ENCODE data around the gene SLC8A1. TPM values are rescaled to one million over a fixed set of nuclear protein-coding genes. Genes with fewer than 3 reads are reported as not detected.

SLC8A1 gene
- total RNA-seq, 2 experiments from 2014 or later = 0.44 to 1.1 TPM

DNA sequence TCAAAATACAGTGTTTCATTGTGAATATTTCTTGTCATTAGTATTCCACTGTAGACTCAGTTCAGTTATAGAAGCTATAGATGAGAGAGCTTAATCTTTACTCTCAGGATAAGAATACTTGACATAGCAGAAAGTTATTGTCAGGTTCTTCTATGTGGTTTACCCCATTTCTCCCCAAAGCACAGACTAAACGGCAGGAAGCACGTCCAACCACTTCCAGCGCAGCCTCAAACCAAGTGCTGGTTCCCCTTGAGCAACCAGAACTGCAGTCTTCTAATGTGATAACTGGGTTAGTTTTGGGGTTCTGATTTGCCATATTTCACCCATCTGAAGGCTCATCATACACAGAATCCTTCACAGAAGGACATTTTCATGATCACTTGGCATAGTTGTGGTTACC is 324.7 kb downstream of the SLC8A1 start:
- no peaks in the 10 kb centered on the region for H3K9me3 Mint-ChIP-seq (ENCODE audit: low read depth)
- no peaks in the 10 kb centered on the region for H3K36me3 Mint-ChIP-seq
- H3K4me3 Mint-ChIP-seq = no peak overlapping the region
- ATAC-seq = no peak
- CTCF ChIA-PET = no interaction called here
- DNase-seq = peak; percentile 46
- no peaks in the 10 kb centered on the region for H3K4me1 Mint-ChIP-seq
- no peaks in the 10 kb centered on the region for H3K27me3 Mint-ChIP-seq
- H3K27ac Mint-ChIP-seq = no peak overlapping the region

DNA sequence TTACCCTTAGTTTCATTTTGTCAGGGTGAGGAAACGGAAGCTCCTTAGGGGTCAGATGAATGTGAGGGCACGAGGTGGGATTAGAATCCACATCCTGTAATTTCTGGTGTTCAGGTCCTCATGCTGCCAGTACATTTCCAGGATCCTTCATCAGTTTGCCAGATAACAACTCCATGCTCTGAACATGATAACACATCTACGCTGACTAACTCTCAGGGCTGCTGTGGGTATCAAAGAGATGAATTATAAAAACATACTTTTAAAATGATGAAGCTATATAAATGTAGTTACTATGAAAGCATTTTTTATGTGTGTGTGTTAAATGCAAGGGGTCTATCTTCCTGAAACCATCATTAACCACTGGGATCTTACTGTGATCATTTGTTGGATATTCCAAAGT is 325.9 kb downstream of the SLC8A1 start:
- no peak overlapping the region for H3K4me3 Mint-ChIP-seq
- H3K27ac Mint-ChIP-seq = no peak overlapping the region
- H3K4me1 Mint-ChIP-seq = no peaks in the 10 kb centered on the region
- H3K27me3 Mint-ChIP-seq = no peaks in the 10 kb centered on the region
- H3K9me3 Mint-ChIP-seq (ENCODE audit: low read depth) = no peaks in the 10 kb centered on the region
- H3K36me3 Mint-ChIP-seq = no peaks in the 10 kb centered on the region
- DNase-seq (no peak), ATAC-seq (no peak)
- CTCF ChIA-PET = interaction anchor here (0.6 kb wide), 1 partner anchor 14 kb away, joined by 3 read pairs; no protein-coding TSS in a partner anchor

DNA sequence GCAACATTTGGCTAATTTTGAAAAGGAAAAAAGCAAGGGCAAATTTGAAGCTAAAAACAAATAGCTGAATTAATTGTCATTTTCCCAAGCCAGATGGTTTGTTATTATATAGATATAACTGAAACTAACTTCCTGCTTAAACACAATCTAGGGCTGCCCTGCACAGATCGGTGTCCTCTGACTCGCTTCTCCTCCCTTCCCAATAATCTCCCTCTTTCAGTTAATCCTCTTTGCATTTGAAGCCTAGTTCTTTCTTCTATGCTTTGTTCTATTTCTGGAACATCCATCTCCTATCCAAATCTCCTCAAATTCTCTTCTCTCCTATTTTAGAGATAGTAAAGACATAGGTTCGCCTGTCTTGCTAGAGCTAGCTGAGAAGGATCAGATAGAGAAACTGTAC is 328.1 kb downstream of the SLC8A1 start:
- no peaks in the 10 kb centered on the region for H3K36me3 Mint-ChIP-seq
- no peak overlapping the region for H3K4me3 Mint-ChIP-seq
- no peak overlapping the region for H3K27ac Mint-ChIP-seq
- CTCF ChIA-PET = no interaction called here
- no peak for DNase-seq
- no peaks in the 10 kb centered on the region for H3K9me3 Mint-ChIP-seq (ENCODE audit: low read depth)
- H3K4me1 Mint-ChIP-seq = no peaks in the 10 kb centered on the region
- ATAC-seq = no peak
- H3K27me3 Mint-ChIP-seq = no peaks in the 10 kb centered on the region

DNA sequence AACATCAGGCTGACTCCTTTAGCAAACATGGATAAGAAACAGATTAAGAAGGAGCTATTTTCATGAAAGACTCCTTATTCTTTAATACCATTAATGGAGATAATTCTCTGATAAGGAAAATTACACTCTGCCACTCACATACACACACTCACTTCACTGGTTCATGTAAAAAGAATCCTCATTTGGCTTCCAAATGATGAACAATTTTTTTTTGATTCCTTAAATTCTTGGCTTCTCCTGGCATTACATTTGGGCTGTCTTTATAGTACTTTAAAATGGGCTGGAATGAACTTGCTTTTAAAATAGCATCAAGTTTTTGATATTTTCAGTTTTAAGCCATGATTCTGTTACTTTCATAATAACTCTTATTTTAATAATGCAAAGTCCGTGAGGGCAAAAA is 328.6 kb downstream of the SLC8A1 start:
- DNase-seq (no peak), ATAC-seq (no peak)
- Mint-ChIP-seq H3K4me3 (no peak overlapping the region), H3K9me3 (ENCODE audit: low read depth) (no peaks in the 10 kb centered on the region), H3K27me3 (no peaks in the 10 kb centered on the region), H3K27ac (no peak overlapping the region), H3K36me3 (no peaks in the 10 kb centered on the region), H3K4me1 (no peaks in the 10 kb centered on the region)
- CTCF ChIA-PET = no interaction called here

- no peak overlapping the region for H3K27ac Mint-ChIP-seq
- DNase-seq (no peak), ATAC-seq (no peak)
- H3K4me3 Mint-ChIP-seq = no peak overlapping the region
- no peaks in the 10 kb centered on the region for H3K27me3 Mint-ChIP-seq
- H3K4me1 Mint-ChIP-seq = no peaks in the 10 kb centered on the region
- no peaks in the 10 kb centered on the region for H3K36me3 Mint-ChIP-seq
- H3K9me3 Mint-ChIP-seq (ENCODE audit: low read depth) = no peaks in the 10 kb centered on the region
- CTCF ChIA-PET = no interaction called here
Measured at GRCh38 chr2:40120957-40121356, 330.9 kb downstream of the SLC8A1 start.

- no peak overlapping the region for H3K27ac Mint-ChIP-seq
- H3K4me3 Mint-ChIP-seq = no peak overlapping the region
- DNase-seq (no peak), ATAC-seq (no peak)
- no peaks in the 10 kb centered on the region for H3K4me1 Mint-ChIP-seq
- CTCF ChIA-PET = no interaction called here
- H3K36me3 Mint-ChIP-seq = no peaks in the 10 kb centered on the region
- no peaks in the 10 kb centered on the region for H3K9me3 Mint-ChIP-seq (ENCODE audit: low read depth)
- H3K27me3 Mint-ChIP-seq = no peaks in the 10 kb centered on the region
Measured at GRCh38 chr2:40120026-40120425, 331.9 kb downstream of the SLC8A1 start.

DNA sequence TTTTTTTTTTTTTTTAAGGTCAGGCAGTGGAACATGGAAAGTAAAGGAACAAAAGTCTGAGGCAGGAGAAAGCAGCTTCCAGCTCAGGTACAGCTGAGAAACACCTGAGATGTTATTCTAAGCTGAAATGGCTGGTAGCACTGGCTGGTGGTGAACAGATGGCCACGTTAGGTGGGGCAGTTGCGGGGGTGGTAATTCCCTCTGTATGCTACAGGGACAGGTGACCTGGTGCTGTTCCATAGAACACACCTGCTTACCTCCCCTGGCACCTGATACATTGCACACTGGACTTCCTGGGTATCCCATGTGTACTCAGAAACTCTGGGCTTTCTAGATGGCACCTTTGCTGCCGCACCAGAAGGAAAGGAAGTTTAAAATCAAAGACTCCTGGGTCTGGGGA is 333.3 kb downstream of the SLC8A1 start:
- no peak overlapping the region for H3K4me3 Mint-ChIP-seq
- no peak overlapping the region for H3K27ac Mint-ChIP-seq
- CTCF ChIA-PET = no interaction called here
- no peaks in the 10 kb centered on the region for H3K27me3 Mint-ChIP-seq
- no peaks in the 10 kb centered on the region for H3K36me3 Mint-ChIP-seq
- ATAC-seq (no peak), DNase-seq (no peak)
- no peaks in the 10 kb centered on the region for H3K9me3 Mint-ChIP-seq (ENCODE audit: low read depth)
- H3K4me1 Mint-ChIP-seq = no peaks in the 10 kb centered on the region

DNA sequence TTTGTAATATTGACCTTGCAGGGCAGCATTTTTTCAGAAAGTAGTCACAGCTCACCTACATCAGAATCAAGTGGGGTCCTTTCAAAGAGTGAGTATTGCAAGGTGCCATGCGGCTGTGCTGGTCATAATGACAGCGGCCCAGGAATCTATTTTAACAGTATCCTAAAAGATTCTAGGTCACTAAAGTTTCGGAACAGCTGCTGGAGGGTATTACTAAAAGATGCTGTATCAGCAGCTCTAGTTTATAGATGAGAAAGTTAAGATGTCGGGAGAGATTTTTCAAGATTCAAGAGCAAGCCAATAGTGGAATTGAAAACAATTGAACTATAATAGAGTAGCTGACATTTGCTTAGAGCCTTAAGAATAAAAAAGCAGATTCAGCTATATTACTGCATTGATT is 336.0 kb downstream of the SLC8A1 start:
- CTCF ChIA-PET = no interaction called here
- Mint-ChIP-seq H3K27ac (no peak overlapping the region), H3K36me3 (no peaks in the 10 kb centered on the region), H3K9me3 (ENCODE audit: low read depth) (no peaks in the 10 kb centered on the region), H3K4me1 (no peaks in the 10 kb centered on the region), H3K4me3 (no peak overlapping the region), H3K27me3 (no peaks in the 10 kb centered on the region)
- DNase-seq = no peak
- ATAC-seq = no peak

DNA sequence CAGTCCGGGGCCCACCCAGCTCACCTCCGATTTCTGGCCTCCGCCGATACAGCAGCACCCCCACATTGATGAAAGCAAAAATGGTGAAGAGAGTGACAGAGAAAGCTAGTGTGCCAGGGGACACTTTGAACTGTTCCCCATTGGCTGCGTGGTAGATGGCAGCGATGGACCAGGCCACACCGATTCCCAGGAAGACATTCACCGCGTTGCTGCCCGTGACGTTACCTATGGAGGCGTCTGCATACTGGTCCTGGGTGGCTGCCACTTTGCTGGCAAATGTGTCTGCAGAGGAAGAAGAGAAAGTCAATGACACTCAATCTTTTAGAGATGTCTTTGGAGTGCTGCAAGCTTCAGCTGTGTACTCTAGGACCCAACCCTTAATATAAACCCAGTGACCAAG is 336.5 kb downstream of the SLC8A1 start:
- no peaks in the 10 kb centered on the region for H3K4me1 Mint-ChIP-seq
- no peak overlapping the region for H3K27ac Mint-ChIP-seq
- no peak overlapping the region for H3K4me3 Mint-ChIP-seq
- ATAC-seq (no peak), DNase-seq (no peak)
- CTCF ChIA-PET = no interaction called here
- no peaks in the 10 kb centered on the region for H3K27me3 Mint-ChIP-seq
- no peaks in the 10 kb centered on the region for H3K36me3 Mint-ChIP-seq
- no peaks in the 10 kb centered on the region for H3K9me3 Mint-ChIP-seq (ENCODE audit: low read depth)

GRCh38 chr2:40113997-40114396 is 337.9 kb downstream of the SLC8A1 start:
- Mint-ChIP-seq H3K4me3 (no peak overlapping the region), H3K36me3 (no peaks in the 10 kb centered on the region), H3K4me1 (no peaks in the 10 kb centered on the region), H3K9me3 (ENCODE audit: low read depth) (no peaks in the 10 kb centered on the region), H3K27ac (no peak overlapping the region), H3K27me3 (no peaks in the 10 kb centered on the region)
- ATAC-seq (no peak), DNase-seq (no peak)
- CTCF ChIA-PET = no interaction called here

DNA sequence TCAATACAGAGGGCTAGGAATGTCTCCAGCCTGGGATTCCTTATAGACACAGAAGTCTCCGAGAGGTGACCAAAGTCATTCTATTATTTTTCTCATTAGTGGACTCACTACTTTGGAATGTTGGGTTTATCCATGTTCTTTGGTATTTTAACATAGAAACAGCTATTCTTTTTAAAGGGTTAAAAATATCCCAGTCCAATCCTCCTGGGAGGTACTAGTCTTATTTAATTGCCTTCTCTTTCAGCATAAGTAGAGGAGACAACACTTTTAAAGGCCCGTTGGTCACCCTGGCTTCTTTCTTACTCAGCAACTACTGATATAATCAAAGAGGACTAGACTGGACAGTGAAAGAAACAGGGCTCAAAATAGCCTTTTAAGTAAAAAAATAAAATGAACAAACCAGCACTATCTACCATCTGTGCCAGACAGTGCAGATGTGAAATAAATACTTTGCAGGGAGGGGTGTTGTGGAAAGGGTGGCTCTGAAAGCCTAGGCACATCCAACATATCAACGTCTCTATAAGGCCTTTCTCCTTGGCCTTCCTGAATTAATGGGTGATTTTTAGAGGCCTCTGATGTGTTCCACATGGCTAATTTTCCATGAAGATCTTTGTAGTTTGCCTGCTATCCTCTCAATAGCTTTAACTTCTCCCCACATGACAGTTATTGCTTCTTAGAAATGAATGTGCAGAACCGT is 338.5 kb downstream of the SLC8A1 start:
- no peaks in the 10 kb centered on the region for H3K4me1 Mint-ChIP-seq
- no peak overlapping the region for H3K27ac Mint-ChIP-seq
- H3K4me3 Mint-ChIP-seq = no peak overlapping the region
- H3K9me3 Mint-ChIP-seq (ENCODE audit: low read depth) = no peaks in the 10 kb centered on the region
- no peaks in the 10 kb centered on the region for H3K27me3 Mint-ChIP-seq
- ATAC-seq (no peak), DNase-seq (no peak)
- CTCF ChIA-PET = interaction anchor here (1.2 kb wide), 1 partner anchor 13 kb away, joined by 5 read pairs; no protein-coding TSS in a partner anchor
- no peaks in the 10 kb centered on the region for H3K36me3 Mint-ChIP-seq

GRCh38 chr2:40109381-40109780 is 342.5 kb downstream of the SLC8A1 start:
- Mint-ChIP-seq H3K36me3 (no peaks in the 10 kb centered on the region), H3K27ac (no peak overlapping the region), H3K4me3 (no peak overlapping the region), H3K27me3 (no peaks in the 10 kb centered on the region), H3K4me1 (no peaks in the 10 kb centered on the region), H3K9me3 (ENCODE audit: low read depth) (no peaks in the 10 kb centered on the region)
- CTCF ChIA-PET = no interaction called here
- no peak for DNase-seq
- no peak for ATAC-seq

- Mint-ChIP-seq H3K27ac (no peak overlapping the region), H3K36me3 (no peaks in the 10 kb centered on the region), H3K9me3 (ENCODE audit: low read depth) (no peaks in the 10 kb centered on the region), H3K4me1 (no peaks in the 10 kb centered on the region), H3K27me3 (no peaks in the 10 kb centered on the region), H3K4me3 (no peak overlapping the region)
- CTCF ChIA-PET = no interaction called here
- no peak for ATAC-seq
- no peak for DNase-seq
Measured at GRCh38 chr2:40108851-40109250, 343.0 kb downstream of the SLC8A1 start.

DNA sequence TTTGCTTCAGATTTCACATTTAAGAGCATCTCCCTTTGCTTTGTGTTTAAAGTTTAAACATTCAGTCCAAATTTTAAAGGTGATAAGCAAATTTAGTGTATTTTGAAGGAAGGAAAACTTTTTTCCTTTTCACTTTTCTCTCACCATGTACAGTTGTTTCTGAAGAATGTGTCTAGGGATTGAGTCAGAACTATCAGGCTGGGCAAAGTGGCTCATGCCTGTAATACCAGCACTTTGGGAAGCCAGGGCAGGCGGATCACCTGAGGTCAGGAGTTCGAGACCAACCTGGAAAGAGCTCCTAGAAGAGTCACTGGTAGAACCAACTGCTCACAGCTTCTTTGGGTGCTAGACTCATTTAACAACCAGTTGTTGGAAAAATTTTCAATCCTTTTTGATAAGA is 345.8 kb downstream of the SLC8A1 start:
- no peak for ATAC-seq
- no peaks in the 10 kb centered on the region for H3K27me3 Mint-ChIP-seq
- CTCF ChIA-PET = no interaction called here

GRCh38 chr2:40105593-40105992 is 346.3 kb downstream of the SLC8A1 start:
- CTCF ChIA-PET = no interaction called here
- no peak for ATAC-seq

More for the DNA sequence above, 345.8 kb downstream of the SLC8A1 start:
- DNase-seq = no peak
- Mint-ChIP-seq H3K9me3 (ENCODE audit: low read depth) (no peaks in the 10 kb centered on the region), H3K4me1 (no peaks in the 10 kb centered on the region), H3K4me3 (no peak overlapping the region), H3K36me3 (no peaks in the 10 kb centered on the region), H3K27ac (no peak overlapping the region)

More at GRCh38 chr2:40105593-40105992, 346.3 kb downstream of the SLC8A1 start:
- H3K36me3 Mint-ChIP-seq = no peaks in the 10 kb centered on the region
- no peak overlapping the region for H3K27ac Mint-ChIP-seq
- no peaks in the 10 kb centered on the region for H3K4me1 Mint-ChIP-seq
- no peak for DNase-seq
- no peak overlapping the region for H3K4me3 Mint-ChIP-seq
- H3K9me3 Mint-ChIP-seq (ENCODE audit: low read depth) = no peaks in the 10 kb centered on the region
- no peaks in the 10 kb centered on the region for H3K27me3 Mint-ChIP-seq

All from activated CD8-positive, alpha-beta memory T cell treated with anti-CD3 and anti-CD28 coated beads, Interleukin-2, amount 10 ng/mL, durations not matched to agents 7 days and 5 days (primary cell).